Kidney epithelial cell (primary cell): Measurements from ENCODE around the gene PLEKHA8. TPM values are rescaled to one million over a fixed set of nuclear protein-coding genes. Genes with fewer than 3 reads are reported as not detected.
A peak's percentile ranks its signal among the peaks of the same experiment; 100 is the strongest.

Source experiments
- DNase-seq: peaks from one replicate; pipeline ENCODE4 v3.0.0-alpha.2; 2010; ENCODE audit warnings: low read depth
- H3K27me3 ChIP-seq: 2 replicates; pipeline ENCODE4 v1.6.0; 2011; ENCODE audit warnings: low read length; ENCODE audit not compliant: control insufficient read depth, insufficient read depth
- H3K36me3 ChIP-seq: 2 replicates; pipeline ENCODE4 v1.5.1; 2011; ENCODE audit warnings: low read length; ENCODE audit not compliant: control insufficient read depth, insufficient read depth
- H3K4me3 ChIP-seq: 2 replicates; pipeline ENCODE4 v1.5.1; 2011; ENCODE audit warnings: low read depth, mild to moderate bottlenecking, control low read depth, low read length
- CTCF ChIP-seq: IDR thresholded peaks from 2 replicates; pipeline ENCODE4 v1.5.1; 2011; ENCODE audit warnings: mild to moderate bottlenecking, moderate library complexity, low read length, control low read depth, inconsistent platforms; ENCODE audit not compliant: insufficient read depth, poor library complexity, severe bottlenecking
- total RNA-seq: library from RNA; depleted of rRNA; stranded (reverse); fragments of >200 nt; gene quantifications from 2 replicates; pipeline ENCODE4 v1.2.3, GENCODE V29; 2015

The PLEKHA8 gene
- total RNA-seq, 1 donor from 2014 or later = 22.7 TPM

- no peak for DNase-seq
- TF ChIP-seq CTCF = no peak
- no peaks in the 10 kb centered on the region for H3K27me3 ChIP-seq
Observed at GRCh38 chr7:30170476-30171205, 142.4 kb downstream of the PLEKHA8 start.

DNA sequence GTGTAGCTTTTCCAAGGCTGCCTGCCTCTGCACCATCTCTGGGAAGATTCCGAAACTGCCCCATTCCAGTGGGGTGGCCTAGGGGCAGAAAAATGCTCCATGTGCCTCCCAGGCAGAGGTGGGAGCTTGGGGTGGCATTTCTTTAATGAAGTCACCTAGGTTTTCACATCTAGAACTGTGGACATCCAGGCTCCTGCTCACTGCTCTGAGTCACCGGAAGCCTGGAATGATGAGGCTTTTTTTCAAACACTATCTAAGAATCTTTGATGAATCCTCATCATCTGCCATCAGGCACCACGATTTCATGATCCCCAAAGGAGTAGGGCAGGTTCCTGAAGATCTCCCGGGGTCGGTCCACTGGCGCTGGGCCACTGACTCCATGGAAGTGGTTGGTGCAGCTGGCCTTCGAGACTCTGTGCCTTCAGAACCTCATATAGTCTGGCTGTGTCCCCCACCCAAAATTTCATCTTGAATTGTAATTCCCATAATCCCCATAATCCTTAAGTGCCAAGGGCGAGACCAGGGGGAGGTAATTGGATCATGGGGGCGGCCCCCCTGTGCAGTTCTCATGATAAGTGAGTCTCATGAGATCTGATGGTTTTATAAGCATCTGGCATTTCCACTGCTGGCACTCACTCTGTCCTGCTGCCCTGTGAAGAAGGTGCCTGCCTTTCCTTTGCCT, 143.7 kb downstream of the PLEKHA8 start:
- Histone ChIP-seq H3K4me3 (no peak overlapping the region), H3K36me3 (no peaks in the 10 kb centered on the region), H3K27me3 (no peaks in the 10 kb centered on the region)
- DNase-seq = no peak
- no peak for TF ChIP-seq CTCF

More at GRCh38 chr7:30170476-30171205, 142.4 kb downstream of the PLEKHA8 start:
- Histone ChIP-seq H3K36me3 (no peaks in the 10 kb centered on the region), H3K4me3 (no peak overlapping the region)

DNA sequence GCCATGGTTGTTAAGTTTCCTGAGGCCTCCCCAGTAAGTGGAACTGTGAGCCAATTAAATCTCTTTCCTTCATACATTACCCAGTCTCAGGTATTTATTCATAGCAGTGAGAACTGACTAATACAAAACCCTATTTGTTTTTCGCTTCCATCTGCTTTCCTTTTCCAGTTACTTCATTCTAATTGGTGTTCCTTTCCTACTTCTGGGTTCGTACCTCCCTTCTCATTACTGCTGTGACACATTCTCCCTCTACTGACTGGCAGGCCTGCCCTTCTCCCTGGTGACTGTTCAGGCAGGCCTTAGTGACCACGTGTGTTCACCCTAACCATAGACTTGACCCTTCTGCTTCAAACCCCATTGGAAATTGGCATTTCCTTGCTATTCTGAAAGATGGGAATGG, 144.2 kb downstream of the PLEKHA8 start:
- TF ChIP-seq CTCF = no peak
- no peak for DNase-seq
- Histone ChIP-seq H3K4me3 (no peak overlapping the region), H3K36me3 (no peaks in the 10 kb centered on the region), H3K27me3 (no peaks in the 10 kb centered on the region)

- H3K27me3 ChIP-seq = no peaks in the 10 kb centered on the region
- TF ChIP-seq CTCF = peak; percentile 24
- DNase-seq = peak; percentile 51
- H3K4me3 ChIP-seq = no peak overlapping the region
- no peaks in the 10 kb centered on the region for H3K36me3 ChIP-seq
Observed at GRCh38 chr7:30173058-30173897, 145.1 kb downstream of the PLEKHA8 start.

DNA sequence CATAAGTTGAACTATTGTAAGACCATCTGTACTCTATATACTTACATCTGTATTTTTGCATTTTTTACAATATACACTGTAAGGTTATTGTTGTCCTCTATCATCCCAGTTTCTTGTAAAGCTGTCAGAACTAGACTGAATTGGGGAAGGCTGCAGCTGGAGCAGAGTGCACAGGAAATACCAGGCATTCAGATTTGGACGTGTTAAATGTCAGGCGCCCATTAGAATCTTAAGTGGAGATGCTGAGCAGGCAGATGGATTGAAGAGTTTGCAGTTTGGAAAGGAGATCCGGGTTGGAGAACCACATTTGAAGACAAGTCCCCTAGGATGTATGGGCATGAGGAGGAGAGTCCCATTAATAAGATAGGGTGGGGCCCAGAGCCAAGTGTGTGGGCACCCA, 147.0 kb downstream of the PLEKHA8 start:
- Histone ChIP-seq H3K36me3 (no peaks in the 10 kb centered on the region), H3K4me3 (no peak overlapping the region)
- TF ChIP-seq CTCF = no peak

More for the DNA sequence above, 147.0 kb downstream of the PLEKHA8 start:
- no peak for DNase-seq
- no peaks in the 10 kb centered on the region for H3K27me3 ChIP-seq
